ENCODE measurements around the gene FERMT3. TPM values are rescaled to one million over a fixed set of nuclear protein-coding genes. Genes with fewer than 3 reads are reported as not detected.

The FERMT3 gene
- total and polyA plus RNA-seq, 2 of the 8 experiments (the other 6 are each of a cell fraction or from before 2014, with no cell fraction given), result 1.4 to 3.7 TPM

- TF ChIP-seq CHD7 (IDR thresholded peaks at IDR 0.05; ENCODE audit: insufficient replicate concordance, low read length) (no peak), EGR1 (IDR thresholded peaks at IDR 0.05; ENCODE audit: borderline replicate concordance, low read depth, low read length) (peak; percentile 75; the same call in 1 of the 2 replicates), SAP30 (IDR thresholded peaks at IDR 0.05; ENCODE audit: insufficient read depth, insufficient replicate concordance, low read length) (no peak)
Observed at GRCh38 chr11:64185693-64186491, 20.6 kb upstream of the FERMT3 start, which contains the start of gene STIP1 (continued).

Data from H1 (cell line).